OCI-LY1 (cell line): ENCODE data around the gene CCDC68.

Source experiments
- EZH2 ChIP-seq: fragments of 200-600 bp; sonication (generic), shearing (Covaris generic); IDR thresholded peaks from 2 replicates; pipeline ENCODE4 v1.8.0; 2017; ENCODE audit warnings: borderline replicate concordance, mixed run types, mild to moderate bottlenecking, antibody characterized with exemption, low read length, moderate library complexity, mixed read lengths
- TF ChIP-seq, protein P1 (sequence below): fragments of 200-600 bp; sonication (generic), shearing (Covaris generic); IDR thresholded peaks from 2 replicates; pipeline ENCODE4 v1.5.1; 2017; ENCODE audit warnings: mild to moderate bottlenecking, antibody characterized with exemption, low read length, moderate library complexity, mixed read lengths

DNA sequence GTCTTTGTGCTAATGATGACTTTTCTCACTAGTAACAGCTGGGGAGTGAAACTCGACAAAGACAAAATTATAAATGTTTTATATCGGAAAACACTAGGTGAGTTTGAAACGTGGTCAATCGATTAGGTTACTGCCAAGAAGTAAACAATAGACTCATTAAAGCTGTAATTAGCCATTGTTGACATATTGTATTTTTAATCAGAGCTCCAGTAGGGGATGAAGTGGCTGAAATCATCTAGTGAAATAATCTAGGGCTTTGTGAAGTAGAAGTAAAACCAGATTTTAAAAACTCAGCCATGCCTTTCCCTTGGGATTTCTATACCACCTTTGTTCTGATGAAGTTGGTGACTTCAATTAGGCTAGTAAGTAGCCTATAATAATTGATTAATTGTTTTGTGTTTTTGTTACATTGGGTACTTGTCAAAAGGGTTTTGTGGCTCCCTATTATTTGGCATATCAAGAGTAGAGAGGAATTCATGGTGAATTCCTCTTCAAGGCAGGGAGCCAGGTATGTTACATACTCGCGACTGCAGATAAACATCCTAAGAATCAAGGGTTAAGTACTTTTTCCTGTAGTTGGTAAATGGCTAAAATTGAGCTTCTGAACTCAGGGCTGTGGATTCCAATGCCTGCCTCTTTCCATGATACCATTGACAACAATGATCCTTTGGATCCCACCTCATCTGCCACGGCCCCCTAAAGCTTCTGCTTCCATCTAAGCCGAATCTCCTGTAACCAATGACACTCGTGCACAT lies 99.4 kb downstream of the CCDC68 start:
- TF ChIP-seq, protein P1, sequence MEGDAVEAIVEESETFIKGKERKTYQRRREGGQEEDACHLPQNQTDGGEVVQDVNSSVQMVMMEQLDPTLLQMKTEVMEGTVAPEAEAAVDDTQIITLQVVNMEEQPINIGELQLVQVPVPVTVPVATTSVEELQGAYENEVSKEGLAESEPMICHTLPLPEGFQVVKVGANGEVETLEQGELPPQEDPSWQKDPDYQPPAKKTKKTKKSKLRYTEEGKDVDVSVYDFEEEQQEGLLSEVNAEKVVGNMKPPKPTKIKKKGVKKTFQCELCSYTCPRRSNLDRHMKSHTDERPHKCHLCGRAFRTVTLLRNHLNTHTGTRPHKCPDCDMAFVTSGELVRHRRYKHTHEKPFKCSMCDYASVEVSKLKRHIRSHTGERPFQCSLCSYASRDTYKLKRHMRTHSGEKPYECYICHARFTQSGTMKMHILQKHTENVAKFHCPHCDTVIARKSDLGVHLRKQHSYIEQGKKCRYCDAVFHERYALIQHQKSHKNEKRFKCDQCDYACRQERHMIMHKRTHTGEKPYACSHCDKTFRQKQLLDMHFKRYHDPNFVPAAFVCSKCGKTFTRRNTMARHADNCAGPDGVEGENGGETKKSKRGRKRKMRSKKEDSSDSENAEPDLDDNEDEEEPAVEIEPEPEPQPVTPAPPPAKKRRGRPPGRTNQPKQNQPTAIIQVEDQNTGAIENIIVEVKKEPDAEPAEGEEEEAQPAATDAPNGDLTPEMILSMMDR, result no peak
- no peak for TF ChIP-seq EZH2
